HepG2 (cell line): Measurements from ENCODE around the gene U2AF2. TPM values are rescaled to one million over a fixed set of nuclear protein-coding genes. Genes with fewer than 3 reads are reported as not detected.
A peak's percentile ranks its signal among the peaks of the same experiment; 100 is the strongest.

Experiments
- ATAC-seq: fragments of 200-7000 bp; cut with Tn5 transposase; 3 replicates; pipeline ENCODE4 v1.9.1; 2020; ENCODE audit warnings: mild to moderate bottlenecking, moderate library complexity
- BruUV-seq: library from RNA; stranded (reverse); fragments of 400-500 nt; replicated peaks from 2 replicates; lab custom pipeline; 2021; lab: Mats Ljungman, UMichigan
- CTCF ChIA-PET: fragments of 300-600 bp; formaldehyde crosslinking; extraction: SDS; loops from one replicate; lab custom pipeline; 2021; ENCODE audit warnings: low total read pairs, inconsistent platforms, low intra/inter-chr PET ratio; lab: Yijun Ruan, JAX
- POLR2A ChIA-PET: fragments of 350-600 bp; sonication (Branson Sonifier 250); formaldehyde crosslinking; loops from one replicate; lab custom pipeline; 2020; ENCODE audit warnings: antibody characterized with exemption, inconsistent platforms; lab: Yijun Ruan, JAX
- DNase-seq: peaks from one replicate; pipeline ENCODE4 v3.0.0-alpha.2; 2015; ENCODE audit warnings: low spot score
- FAIRE-seq: peaks from 3 replicates; lab custom pipeline; 2011; peaks lifted over from hg19 to GRCh38; lab: Jason Lieb, UNC
- H2AFZ ChIP-seq: one replicate; pipeline ENCODE4 v1.6.1; 2011; ENCODE audit warnings: low read length, inconsistent platforms
- H3K27ac ChIP-seq: fragments of 300-600 bp; 3 replicates; pipeline ENCODE4 v1.8.0; 2011; ENCODE audit warnings: mixed run types, mild to moderate bottlenecking, mixed read lengths, low read length, inconsistent platforms; ENCODE audit not compliant: insufficient read depth; ENCODE audit errors: extremely low read length
- H3K27me3 ChIP-seq, 2 experiments: fragments of 200-600 bp in 1 of 2; 2 replicates in 1 of 2; 3 replicates in 1 of 2; pipeline versions ENCODE4 v1.6.0 to v1.8.0; 2011; ENCODE audit warnings: low read length in 2 of 2, mild to moderate bottlenecking in 2 of 2, moderate library complexity in 2 of 2, inconsistent platforms in 1 of 2; ENCODE audit not compliant: insufficient read depth in 2 of 2, control insufficient read depth in 1 of 2
- H3K36me3 ChIP-seq, 2 experiments: fragments of 200-600 bp in 1 of 2; replicated peaks in 1 of 2; 2 replicates in 1 of 2; 3 replicates in 1 of 2; pipeline versions ENCODE4 v1.5.1 to v1.8.0; 2011; ENCODE audit warnings: low read length in 2 of 2, inconsistent platforms in 1 of 2; ENCODE audit not compliant: insufficient read depth in 2 of 2, control insufficient read depth in 1 of 2
- H3K4me1 ChIP-seq: 2 replicates; pipeline ENCODE4 v1.5.1; 2012; ENCODE audit warnings: low read length, inconsistent platforms; ENCODE audit not compliant: insufficient read depth
- H3K4me2 ChIP-seq: 2 replicates; pipeline ENCODE4 v1.6.0; 2011; ENCODE audit warnings: low read depth, low read length, inconsistent platforms
- H3K4me3 ChIP-seq, 3 experiments: fragments of 200-600 bp in 1 of 3; sonication (generic), shearing (Covaris generic) in 1 of 3; replicated peaks in 1 of 3; 2 replicates each; pipeline ENCODE4 v1.5.1; 2011 to 2016; ENCODE audit warnings: low read length in 3 of 3, inconsistent platforms in 2 of 3, low read depth in 2 of 3, mild to moderate bottlenecking in 2 of 3, control low read depth in 1 of 3, mixed read lengths in 1 of 3; ENCODE audit not compliant: insufficient read depth in 1 of 3
- H3K79me2 ChIP-seq: one replicate; pipeline ENCODE4 v1.6.1; 2011; ENCODE audit warnings: low read length, inconsistent platforms; ENCODE audit not compliant: insufficient read depth
- H3K9ac ChIP-seq: 2 replicates; pipeline ENCODE4 v1.6.0; 2011; ENCODE audit warnings: mild to moderate bottlenecking, low read depth, low read length, inconsistent platforms; ENCODE audit not compliant: insufficient read depth
- H3K9me3 ChIP-seq: 2 replicates; pipeline ENCODE4 v1.5.1; 2012; ENCODE audit warnings: mild to moderate bottlenecking, low read length
- H4K20me1 ChIP-seq: 2 replicates; pipeline ENCODE4 v1.6.0; 2011; ENCODE audit warnings: inconsistent platforms, mild to moderate bottlenecking, low read length, moderate library complexity; ENCODE audit not compliant: insufficient read depth
- CENPT ChIP-seq: sonication (generic); formaldehyde crosslinking; IDR thresholded peaks from 2 replicates; pipeline ENCODE4 v1.8.0; 2022; ENCODE audit warnings: low read depth, mild to moderate bottlenecking, moderate library complexity, missing genetic modification reagents
- FOXK1 ChIP-seq: sonication (generic); formaldehyde crosslinking; IDR thresholded peaks from 2 replicates; pipeline ENCODE4 v1.4.0; 2020; ENCODE audit warnings: low read depth, missing genetic modification reagents, borderline replicate concordance
- GABPA ChIP-seq, 2 experiments: IDR thresholded peaks; 2 replicates each; pipeline ENCODE4 v1.6.1; 2011 to 2016; ENCODE audit warnings: low read depth in 2 of 2, low read length in 1 of 2, missing biosample characterization in 1 of 2, missing genetic modification characterization in 1 of 2
- HNRNPLL ChIP-seq: fragments of 200-400 bp; formaldehyde crosslinking; IDR thresholded peaks from 2 replicates; pipeline ENCODE4 v1.6.1; 2017; ENCODE audit warnings: mild to moderate bottlenecking, low read depth, low read length; ENCODE audit not compliant: poor library complexity, severe bottlenecking
- NFYC ChIP-seq: IDR thresholded peaks from 2 replicates; pipeline ENCODE4 v1.6.1; 2016; ENCODE audit warnings: missing genetic modification reagents, missing compliant biosample characterization
- PAXIP1 ChIP-seq: sonication (generic); formaldehyde crosslinking; conservative IDR thresholded peaks from 2 replicates; pipeline ENCODE4 v1.4.0; 2020; ENCODE audit warnings: mild to moderate bottlenecking, missing genetic modification reagents, moderate library complexity
- PITX1 ChIP-seq: sonication (generic); formaldehyde crosslinking; IDR thresholded peaks from 2 replicates; pipeline ENCODE4 v1.5.1; 2020; ENCODE audit warnings: mild to moderate bottlenecking, missing genetic modification reagents
- POLR2AphosphoS2 ChIP-seq: IDR thresholded peaks from 2 replicates; pipeline ENCODE4 v1.6.1; 2011; ENCODE audit warnings: low read depth, low read length, improper control_type of control experiment
- SNAI1 ChIP-seq: sonication (generic); formaldehyde crosslinking; IDR thresholded peaks from 2 replicates; pipeline ENCODE4 v1.5.0; 2020; ENCODE audit warnings: mild to moderate bottlenecking, missing genetic modification reagents, borderline replicate concordance
- ZNF337 ChIP-seq: sonication (generic); formaldehyde crosslinking; IDR thresholded peaks from 2 replicates; pipeline ENCODE4 v1.5.1; 2020; ENCODE audit warnings: missing genetic modification reagents, low read depth, mild to moderate bottlenecking, borderline replicate concordance
- ZNF446 ChIP-seq: sonication (generic); formaldehyde crosslinking; IDR thresholded peaks from 2 replicates; pipeline ENCODE4 v1.5.0; 2020; ENCODE audit warnings: mild to moderate bottlenecking, missing genetic modification reagents
- ZNF720 ChIP-seq: sonication (generic); formaldehyde crosslinking; IDR thresholded peaks from 2 replicates; pipeline ENCODE4 v1.4.0; 2020; ENCODE audit warnings: missing genetic modification reagents
- ZNF724P ChIP-seq: sonication (generic); formaldehyde crosslinking; IDR thresholded peaks from 2 replicates; pipeline ENCODE4 v1.8.0; 2022; ENCODE audit warnings: missing genetic modification reagents, borderline replicate concordance
- WGBS: methylation state at CpG from one replicate; pipeline ENCODE4 v1.1.6; 2017; ENCODE audit warnings: low lambda C conversion rate; 5-methylcytosine and 5-hydroxymethylcytosine counted together
- in situ Hi-C: cut with HindIII; loops from 2 replicates; pipeline ENCODE4 v1.10.0; 2017; ENCODE audit warnings: low pct_unique_long_range_greater_than_20kb; ENCODE audit not compliant: extremely low pct_ligation_motif_present
- intact Hi-C: fragments of 100-400 bp; cut with micrococcal nuclease; formaldehyde crosslinking; loops from one replicate; pipeline ENCODE4 v1.10.0; 2022; ENCODE audit not compliant: unreplicated experiment
- polyA plus RNA-seq, 8 experiments: library from polyadenylated mRNA; depleted of rRNA in 3 of 8; stranded (reverse) in 7 of 8; unstranded in 1 of 8; fragments of >200 nt; fragmentation: Illumina TruSeq in 4 of 8; extraction: Trizol in 4 of 8; gene quantifications; 2 replicates each; pipeline versions ENCODE4 v1.2.1 to v1.2.3, GENCODE V29; 2011 to 2016; ENCODE audit warnings: low read depth in 4 of 8, missing spikeins in 1 of 8, mixed read lengths in 1 of 8; ENCODE audit not compliant: insufficient read depth in 1 of 8
- total RNA-seq, 5 experiments: library from RNA; depleted of rRNA; stranded (reverse); fragments of >200 nt; fragmentation: Illumina TruSeq; extraction: Trizol; gene quantifications; 2 replicates each; pipeline ENCODE4 v1.2.3, GENCODE V29; 2016; ENCODE audit warnings: low read depth in 1 of 5
- TF ChIP-seq, protein P1 (sequence below): sonication (generic); formaldehyde crosslinking; IDR thresholded peaks from 2 replicates; pipeline ENCODE4 v1.4.0; 2020; ENCODE audit warnings: mild to moderate bottlenecking, missing genetic modification reagents
- TF ChIP-seq, protein P2 (sequence below): sonication (generic); formaldehyde crosslinking; IDR thresholded peaks from 2 replicates; pipeline ENCODE4 v1.8.1; 2022; ENCODE audit warnings: low read depth, mild to moderate bottlenecking, missing genetic modification reagents

U2AF2 gene
- total and polyA plus RNA-seq, 2 of the 13 experiments (the other 11 are each of a cell fraction or from before 2014, with no cell fraction given) = 84.3 to 124 TPM

- peak overlapping the region in 1 of 3 experiments; percentile 96; a peak in 1 of 6 replicates for H3K4me3 ChIP-seq
- no peaks in the 10 kb centered on the region for H3K9me3 ChIP-seq
- ChIA-PET CTCF (no interaction called here), POLR2A (interaction anchor here (0.6 kb wide), 1 partner anchor 8 kb away, joined by 3 read pairs; the partner anchor contains the start of gene ZNF580)
- no peak overlapping the region for H2AFZ ChIP-seq
- TF ChIP-seq ZNF337 = no peak
- no peak for TF ChIP-seq ZNF446
- TF ChIP-seq ZNF720 (CRISPR knock-in tag) = no peak
- TF ChIP-seq, protein P1, sequence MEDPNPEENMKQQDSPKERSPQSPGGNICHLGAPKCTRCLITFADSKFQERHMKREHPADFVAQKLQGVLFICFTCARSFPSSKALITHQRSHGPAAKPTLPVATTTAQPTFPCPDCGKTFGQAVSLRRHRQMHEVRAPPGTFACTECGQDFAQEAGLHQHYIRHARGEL (CRISPR knock-in tag) = no peak
- TF ChIP-seq FOXK1 (CRISPR knock-in tag) = no peak
- no peak for TF ChIP-seq HNRNPLL
- TF ChIP-seq PITX1 (CRISPR knock-in tag) = no peak
- no peak for TF ChIP-seq POLR2AphosphoS2
- no peak for TF ChIP-seq SNAI1 (CRISPR knock-in tag)
- no peak for TF ChIP-seq NFYC (CRISPR knock-in tag)
- TF ChIP-seq CENPT (CRISPR knock-in tag) = no peak
- no peak for TF ChIP-seq PAXIP1
- no peak for TF ChIP-seq GABPA (IDR thresholded peaks at IDR 0.05; ENCODE audit: low read depth, low read length)
- TF ChIP-seq GABPA (CRISPR knock-in tag; IDR thresholded peaks at IDR 0.05; ENCODE audit: low read depth) = no peak
- TF ChIP-seq, protein P2, sequence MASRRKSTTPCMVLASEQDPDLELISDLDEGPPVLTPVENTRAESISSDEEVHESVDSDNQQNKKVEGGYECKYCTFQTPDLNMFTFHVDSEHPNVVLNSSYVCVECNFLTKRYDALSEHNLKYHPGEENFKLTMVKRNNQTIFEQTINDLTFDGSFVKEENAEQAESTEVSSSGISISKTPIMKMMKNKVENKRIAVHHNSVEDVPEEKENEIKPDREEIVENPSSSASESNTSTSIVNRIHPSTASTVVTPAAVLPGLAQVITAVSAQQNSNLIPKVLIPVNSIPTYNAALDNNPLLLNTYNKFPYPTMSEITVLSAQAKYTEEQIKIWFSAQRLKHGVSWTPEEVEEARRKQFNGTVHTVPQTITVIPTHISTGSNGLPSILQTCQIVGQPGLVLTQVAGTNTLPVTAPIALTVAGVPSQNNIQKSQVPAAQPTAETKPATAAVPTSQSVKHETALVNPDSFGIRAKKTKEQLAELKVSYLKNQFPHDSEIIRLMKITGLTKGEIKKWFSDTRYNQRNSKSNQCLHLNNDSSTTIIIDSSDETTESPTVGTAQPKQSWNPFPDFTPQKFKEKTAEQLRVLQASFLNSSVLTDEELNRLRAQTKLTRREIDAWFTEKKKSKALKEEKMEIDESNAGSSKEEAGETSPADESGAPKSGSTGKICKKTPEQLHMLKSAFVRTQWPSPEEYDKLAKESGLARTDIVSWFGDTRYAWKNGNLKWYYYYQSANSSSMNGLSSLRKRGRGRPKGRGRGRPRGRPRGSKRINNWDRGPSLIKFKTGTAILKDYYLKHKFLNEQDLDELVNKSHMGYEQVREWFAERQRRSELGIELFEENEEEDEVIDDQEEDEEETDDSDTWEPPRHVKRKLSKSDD = no peak
- no peak for TF ChIP-seq ZNF724P (CRISPR knock-in tag)
- in situ Hi-C loops (no loop called here), intact Hi-C loops (no loop called here)
- H4K20me1 ChIP-seq = 0 out of 2 replicates have a peak, but pooled peaks cover under 1% of the 10 kb centered on the region
- FAIRE-seq (no peak), DNase-seq (no peak), ATAC-seq (no peak)
- no TSS peak for BruUV-seq
- H3K4me2 ChIP-seq = peak overlapping the region; percentile 82
- WGBS = 92% methylated on average over 12 of the region's 17 CpGs
- peaks cover 18% of the 10 kb centered on the region for H3K79me2 ChIP-seq
- no peaks in the 10 kb centered on the region; a peak in 1 of 5 replicates for H3K27me3 ChIP-seq
- H3K27ac ChIP-seq = no peak overlapping the region
- peaks cover 42% of the 10 kb centered on the region for H3K4me1 ChIP-seq
- peak overlapping the region; percentile 86; the same call in 1 of the 2 replicates for H3K9ac ChIP-seq
- peaks cover 0 to 10% of the 10 kb centered on the region in 2 experiments; a peak in 2 of 5 replicates for H3K36me3 ChIP-seq
Observed at GRCh38 chr19:55649268-55650125, 5.3 kb upstream of the U2AF2 start.
